Right lobe of liver (tissue), 4 donors: ENCODE data around the gene PDPR.
"Not testable (repeated sequence)": the region's sequence is repeated elsewhere in the genome, so short reads cannot be mapped to it uniquely, and the experiment has no call there.

Experiments used
- CTCF ChIP-seq, 4 donors: fragments of 200-600 bp in 3 of 4; fragments of 450-650 bp in 1 of 4; IDR thresholded peaks; one replicate each; pipeline versions ENCODE4 v1.5.1 to v1.8.0; 2016 to 2022; ENCODE audit warnings: antibody characterized with exemption in 4 of 4, mild to moderate bottlenecking in 2 of 4
- POLR2A ChIP-seq: fragments of 450-650 bp; IDR thresholded peaks from one replicate; pipeline ENCODE4 v1.6.1; 2017; ENCODE audit warnings: antibody characterized with exemption, mild to moderate bottlenecking
- donor health status: DM: no; HTN: no; CAD: no.
- donor health status: DM: no; HTN: no; CAD: no.
- donor health status: DM: no; HTN: yes; CAD: no.

- not testable (repeated sequence) for TF ChIP-seq CTCF (IDR thresholded peaks at IDR 0.05); POLR2A
These were observed 30.2 kb upstream of the PDPR start for GRCh38 chr16:70083931-70084330.
